SK-N-MC (cell line): ENCODE measurements around the gene PHOX2B.

Experiments
- EZH2 ChIP-seq: fragments of 200-600 bp; sonication (generic); IDR thresholded peaks from one replicate; pipeline ENCODE4 v1.6.1; 2017; ENCODE audit warnings: antibody characterized with exemption
- FOXP2 ChIP-seq: optimal IDR thresholded peaks from 2 replicates; pipeline ENCODE3; 2011; ENCODE audit warnings: mild to moderate bottlenecking, moderate library complexity; ENCODE audit not compliant: insufficient read depth; ENCODE audit errors: extremely low read length, control extremely low read depth
- POLR2AphosphoS5 ChIP-seq: IDR thresholded peaks from 2 replicates; pipeline ENCODE4 v1.6.1; 2012; ENCODE audit warnings: mild to moderate bottlenecking, low read depth, low read length, borderline replicate concordance

DNA sequence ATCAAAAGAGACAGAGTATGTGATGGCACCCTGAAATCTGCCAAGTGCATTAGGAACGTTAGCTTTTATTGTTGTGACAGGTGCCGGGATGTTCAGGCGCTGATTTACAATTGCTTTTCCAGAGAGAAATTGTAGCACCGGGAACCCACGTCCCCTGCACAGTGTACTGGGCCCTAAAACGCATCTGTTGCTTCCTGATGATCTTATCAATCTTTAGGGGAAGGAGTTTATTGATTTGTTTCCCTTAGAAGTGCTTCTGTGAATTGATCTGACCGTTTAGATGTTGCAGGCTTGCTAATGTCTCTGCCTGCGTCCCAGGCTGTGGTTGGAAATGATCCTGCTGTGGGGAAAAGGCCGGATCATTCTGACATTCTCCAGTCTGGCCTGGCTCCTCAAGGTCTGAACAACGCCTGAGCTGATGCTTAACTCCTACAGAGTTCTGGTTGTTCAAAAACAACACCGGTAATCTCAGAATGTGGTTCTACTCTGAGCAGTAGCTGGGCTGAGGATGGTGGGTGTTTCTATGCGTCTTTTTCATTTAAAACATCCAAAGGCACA, 16.9 kb downstream of the PHOX2B start:
- TF ChIP-seq POLR2AphosphoS5 (no peak), EZH2 (no peak), FOXP2 (no peak)
